HG03354 (cell line): ENCODE results near the gene MCTP2.

ENCODE experiments used
- ATAC-seq: cut with Tn5 transposase; IDR thresholded peaks from one replicate; pipeline ENCODE4 v1.9.1; 2021; ENCODE audit warnings: mild to moderate bottlenecking; ENCODE audit not compliant: unreplicated experiment, poor library complexity, severe bottlenecking

MCTP2 gene

GRCh38 chr15:94380798-94381197 lies 149.4 kb downstream of the MCTP2 start:
- no peak for ATAC-seq

GRCh38 chr15:94381384-94381783 lies 150.0 kb downstream of the MCTP2 start:
- no peak for ATAC-seq

- no peak for ATAC-seq
These were observed 151.7 kb downstream of the MCTP2 start for GRCh38 chr15:94383041-94383440.

- ATAC-seq: no peak
These were observed 152.3 kb downstream of the MCTP2 start for GRCh38 chr15:94383706-94384105.

GRCh38 chr15:94385441-94385840 lies 154.1 kb downstream of the MCTP2 start:
- ATAC-seq: no peak

GRCh38 chr15:94386351-94386750 lies 155.0 kb downstream of the MCTP2 start:
- ATAC-seq: no peak

GRCh38 chr15:94387442-94387841 lies 156.1 kb downstream of the MCTP2 start:
- no peak for ATAC-seq

GRCh38 chr15:94387849-94388441 lies 156.6 kb downstream of the MCTP2 start:
- ATAC-seq: peak; percentile 78

GRCh38 chr15:94395640-94396039 lies 164.3 kb downstream of the MCTP2 start:
- no peak for ATAC-seq

GRCh38 chr15:94397337-94397736 lies 166.0 kb downstream of the MCTP2 start:
- no peak for ATAC-seq

GRCh38 chr15:94398001-94398400 lies 166.6 kb downstream of the MCTP2 start:
- no peak for ATAC-seq

- no peak for ATAC-seq
These were observed 169.4 kb downstream of the MCTP2 start for GRCh38 chr15:94400526-94401298.

- no peak for ATAC-seq
These were observed 172.0 kb downstream of the MCTP2 start for GRCh38 chr15:94403331-94403730.

- ATAC-seq: no peak
These were observed 173.4 kb downstream of the MCTP2 start for GRCh38 chr15:94404733-94405283.

- ATAC-seq: no peak
These were observed 179.9 kb downstream of the MCTP2 start for GRCh38 chr15:94411285-94411684.

GRCh38 chr15:94411846-94412245 lies 180.5 kb downstream of the MCTP2 start:
- no peak for ATAC-seq

GRCh38 chr15:94412979-94413746 lies 181.8 kb downstream of the MCTP2 start:
- peak; percentile 76 for ATAC-seq

GRCh38 chr15:94414916-94415315 lies 183.6 kb downstream of the MCTP2 start:
- ATAC-seq: no peak

- ATAC-seq: no peak
These were observed 184.9 kb downstream of the MCTP2 start for GRCh38 chr15:94416267-94416666.

GRCh38 chr15:94416820-94417219 lies 185.5 kb downstream of the MCTP2 start:
- ATAC-seq: no peak
